OCI-LY7 (cell line): ENCODE data around the gene LMOD1.

Source experiments
- CTCF ChIP-seq: fragments of 200-600 bp; sonication (generic); conservative IDR thresholded peaks from 2 replicates; pipeline ENCODE4 v1.5.1; 2014; ENCODE audit warnings: mild to moderate bottlenecking, antibody characterized with exemption, low read length, moderate library complexity, mixed read lengths
- EZH2phosphoT487 ChIP-seq: fragments of 200-600 bp; sonication (generic); IDR thresholded peaks from 2 replicates; pipeline ENCODE4 v1.6.1; 2018; ENCODE audit warnings: low read depth, borderline replicate concordance, mild to moderate bottlenecking, mixed run types, antibody characterized with exemption, low read length, moderate library complexity, mixed read lengths

GRCh38 chr1:201894343-201895119, 51.8 kb downstream of the LMOD1 start:
- TF ChIP-seq CTCF (no peak), EZH2phosphoT487 (no peak)
